Measurements from ENCODE around the gene SLC22A16. TPM values are rescaled to one million over a fixed set of nuclear protein-coding genes. Genes with fewer than 3 reads are reported as not detected.

Gene SLC22A16
- polyA plus RNA-seq, result not detected in 2 replicates

GRCh38 chr6:110476046-110476849, at the start of gene SLC22A16:
Gene SLC22A16, minus strand, starts transcription at chr6:110476613. Its CDS starts 39 bp downstream, at chr6:110476574.

GRCh38 chr6:110415086-110415916, 61.1 kb downstream of the SLC22A16 start, which contains the start of gene DDO:
Gene DDO, minus strand, starts transcription at chr6:110415575. Its CDS starts 2,113 bp downstream, at chr6:110413462.

Other genes with a start within 250 kb of the SLC22A16 start
- gene METTL24, start 118.3 kb downstream of the SLC22A16 start, polyA plus RNA-seq, result 1.1 TPM in 1 of 2 replicates, not detected in the other
- gene DDO, start 61.0 kb downstream of the SLC22A16 start, polyA plus RNA-seq, result 1.1 and 2.1 TPM in 2 replicates

Data from Purkinje cell (primary cell).